GM21526 (cell line): ENCODE results near the gene TPCN1.

Experiments
- ATAC-seq: cut with Tn5 transposase; IDR thresholded peaks from one replicate; pipeline ENCODE4 v1.9.1; 2021; ENCODE audit warnings: moderate library complexity; ENCODE audit not compliant: unreplicated experiment, low FRiP score

Gene TPCN1

DNA sequence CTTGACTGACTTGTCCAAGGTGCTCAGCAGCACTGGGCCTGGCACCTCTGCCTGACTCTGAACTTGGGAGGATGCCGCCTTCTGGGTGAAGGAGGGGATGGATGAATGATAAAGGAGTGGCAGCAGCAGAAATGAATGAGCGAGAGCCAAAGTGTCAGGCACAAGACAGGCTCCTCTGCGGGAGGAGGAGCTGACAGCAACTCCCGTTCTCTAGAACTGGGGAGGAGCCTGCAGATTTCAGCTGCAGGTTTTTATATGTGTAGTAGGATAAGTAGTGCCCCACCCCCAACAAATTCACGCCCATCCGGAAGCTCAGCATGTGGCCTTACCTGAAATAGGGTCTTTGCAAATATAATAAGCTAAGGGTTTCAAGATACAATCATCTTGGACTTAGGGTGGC, 80.5 kb downstream of the TPCN1 start:
- ATAC-seq: no peak

GRCh38 chr12:113302466-113302865, 81.2 kb downstream of the TPCN1 start:
- ATAC-seq: no peak

DNA sequence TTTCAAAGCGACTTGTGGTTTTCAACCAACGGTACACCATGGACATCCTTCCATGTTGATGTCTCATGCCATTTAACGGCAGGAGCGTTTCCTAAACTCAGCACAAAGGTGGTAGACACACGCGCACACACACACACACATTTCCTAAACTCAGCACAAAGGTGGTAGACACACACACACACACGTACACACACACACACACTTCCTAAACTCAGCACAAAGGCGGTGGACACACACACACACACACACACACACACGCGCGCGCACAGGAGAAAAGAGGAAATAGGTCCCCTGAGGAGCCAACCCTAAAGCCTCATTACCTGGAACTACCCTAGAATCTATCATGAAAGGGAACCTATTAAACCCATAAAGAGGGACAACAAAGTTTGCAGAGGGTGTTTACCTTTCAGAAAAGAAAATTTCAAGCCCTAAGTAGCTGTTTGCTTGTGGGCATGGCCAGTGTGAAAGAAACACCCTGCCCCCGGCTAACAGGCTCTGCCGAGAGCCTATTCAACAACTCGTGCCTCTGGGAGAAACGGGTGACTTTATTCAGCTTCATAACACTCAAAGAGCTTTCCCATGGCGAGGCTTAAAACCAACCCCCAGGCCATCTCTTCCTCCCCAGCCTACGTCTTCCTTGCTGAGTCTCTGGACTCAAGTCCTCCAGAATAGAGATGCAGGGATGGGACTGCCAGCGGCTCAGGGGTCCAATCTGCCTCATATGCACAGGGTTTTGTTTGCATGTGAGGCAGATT, 81.8 kb downstream of the TPCN1 start:
- ATAC-seq: no peak

DNA sequence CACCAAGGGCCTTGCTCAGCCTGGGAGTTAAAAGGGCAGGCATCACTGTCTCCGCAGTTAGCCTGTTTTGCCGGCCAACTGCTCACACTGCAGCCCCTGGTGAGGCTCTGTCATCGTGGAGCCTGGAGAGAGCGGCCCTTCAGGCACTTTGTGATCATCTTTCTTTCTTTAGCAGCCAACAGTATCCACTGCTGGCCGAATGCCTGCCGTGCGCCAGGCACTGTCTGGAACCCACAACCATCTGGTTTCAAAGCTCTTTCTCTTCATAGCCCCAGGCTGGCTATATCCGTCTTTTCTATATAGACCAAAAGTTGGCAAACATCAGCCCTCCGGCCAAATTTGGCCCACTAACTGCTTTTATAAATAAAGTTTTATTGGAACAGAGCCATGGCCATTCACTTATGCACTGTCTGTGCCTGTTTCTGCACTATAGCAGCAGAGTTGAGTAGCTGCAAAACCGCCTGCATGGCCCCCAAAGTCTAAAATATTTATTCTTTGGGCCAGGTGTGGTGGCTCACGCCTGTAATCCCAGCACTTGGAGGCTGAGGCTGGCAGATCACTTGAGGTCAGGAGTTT, 84.1 kb downstream of the TPCN1 start:
- ATAC-seq: no peak

GRCh38 chr12:113306382-113306781, 85.1 kb downstream of the TPCN1 start:
- no peak for ATAC-seq

- ATAC-seq: no peak
Measured at GRCh38 chr12:113310489-113310888, 89.2 kb downstream of the TPCN1 start.

- no peak for ATAC-seq
Measured at GRCh38 chr12:113314121-113314529, 92.9 kb downstream of the TPCN1 start.

- ATAC-seq: no peak
Measured at GRCh38 chr12:113315358-113315757, 94.1 kb downstream of the TPCN1 start.

DNA sequence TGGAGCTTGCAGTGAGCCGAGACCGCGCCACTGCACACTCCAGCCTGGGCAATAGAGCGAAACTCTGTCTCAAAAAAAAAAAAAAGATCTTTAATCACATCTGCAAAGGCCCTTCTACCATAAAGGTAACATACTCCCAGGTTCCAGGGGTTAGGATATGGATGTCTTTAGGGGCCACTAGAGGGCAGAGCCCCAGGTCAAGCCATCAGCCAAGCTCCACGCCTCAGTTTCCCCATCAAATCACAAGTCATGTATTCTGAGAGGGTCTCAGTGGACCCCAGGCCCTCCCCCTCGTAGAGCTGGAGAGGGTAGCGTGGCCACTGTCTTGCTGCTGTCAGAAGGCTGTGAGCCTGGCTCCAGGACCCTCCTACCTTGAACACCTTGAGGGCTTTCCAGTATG, 94.9 kb downstream of the TPCN1 start:
- ATAC-seq: no peak

- ATAC-seq: no peak
Measured at GRCh38 chr12:113317122-113317521, 95.9 kb downstream of the TPCN1 start.

GRCh38 chr12:113318046-113318656, 96.9 kb downstream of the TPCN1 start:
- ATAC-seq: no peak

GRCh38 chr12:113318900-113319628, 97.8 kb downstream of the TPCN1 start:
- ATAC-seq: no peak

GRCh38 chr12:113320401-113320800, 99.1 kb downstream of the TPCN1 start:
- ATAC-seq: no peak

- no peak for ATAC-seq
Measured at GRCh38 chr12:113322343-113322742, 101.1 kb downstream of the TPCN1 start.

DNA sequence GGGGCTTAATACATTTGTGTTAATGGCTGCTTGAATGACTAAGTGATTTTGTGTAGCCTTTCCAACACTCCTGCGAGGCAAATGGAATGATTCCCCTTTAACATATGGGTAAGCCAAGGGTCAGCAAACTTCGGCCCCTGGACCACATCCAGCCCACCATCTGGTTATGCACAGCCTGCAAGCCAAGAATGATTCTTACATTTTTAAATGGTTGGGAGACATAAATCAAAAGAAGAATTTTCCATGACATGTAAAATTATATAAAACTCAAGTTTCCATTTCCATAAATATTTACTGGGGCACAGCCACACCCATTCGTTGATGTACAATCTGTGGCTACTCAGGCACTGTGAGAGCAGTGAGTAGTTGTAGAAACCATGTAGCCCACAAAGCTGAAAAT, 104.7 kb downstream of the TPCN1 start:
- no peak for ATAC-seq

- ATAC-seq: no peak
Measured at GRCh38 chr12:113326775-113327395, 105.6 kb downstream of the TPCN1 start.

GRCh38 chr12:113328368-113328889, 107.2 kb downstream of the TPCN1 start:
- ATAC-seq: no peak

- ATAC-seq: no peak
Measured at GRCh38 chr12:113329022-113329790, 107.9 kb downstream of the TPCN1 start.

GRCh38 chr12:113329791-113330417, 108.6 kb downstream of the TPCN1 start:
- ATAC-seq: no peak
